Measurements from ENCODE around the gene SLC33A1. TPM values are rescaled to one million over a fixed set of nuclear protein-coding genes. Genes with fewer than 3 reads are reported as not detected.

Gene SLC33A1
- total RNA-seq, 2 experiments from 2014 or later: 20.9 to 26.4 TPM

DNA sequence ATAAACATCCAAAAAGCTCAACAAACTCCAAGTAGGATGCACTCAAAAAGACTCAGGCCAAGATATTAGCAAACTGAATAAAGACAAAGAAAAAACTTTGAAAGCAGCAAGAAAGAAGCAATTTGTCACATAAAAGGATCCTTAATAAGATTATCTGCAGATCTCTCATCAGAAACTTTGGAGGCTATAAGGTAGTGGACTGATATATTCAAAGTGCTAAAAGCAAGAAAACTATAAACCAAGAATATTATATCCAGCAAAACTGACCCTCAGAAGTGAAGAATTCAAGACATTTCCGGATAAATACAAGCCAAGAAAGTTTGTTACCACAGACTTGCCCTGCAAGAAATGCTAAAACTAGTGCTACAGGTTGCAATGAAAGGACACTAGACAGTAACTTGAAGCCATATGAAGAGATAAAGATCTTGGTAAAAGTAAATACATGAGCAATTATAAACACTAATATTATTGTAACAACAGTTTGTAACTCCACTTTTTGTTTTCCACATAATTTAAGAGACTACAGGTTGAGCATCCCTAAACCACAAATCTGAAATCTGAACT, 71.8 kb downstream of the SLC33A1 start:
- ChIA-PET CTCF (ENCODE audit: unreplicated experiment) (no interaction called here), POLR2A (no interaction called here)
- no peak overlapping the region for H2AFZ ChIP-seq (ENCODE audit: low read length)
- H3K4me3 ChIP-seq (ENCODE audit: low read depth, low read length, poor library complexity, severe bottlenecking): no peak overlapping the region
- DNase-seq (ENCODE audit: low spot score): no peak
- no TSS peak for BruUV-seq (replicated peaks)
- no peaks in the 10 kb centered on the region for H3K4me1 ChIP-seq (ENCODE audit: insufficient read depth, low read length, poor library complexity, severe bottlenecking)
- no peaks in the 10 kb centered on the region for H4K20me1 ChIP-seq (ENCODE audit: insufficient read depth, low read length)
- no peak overlapping the region for H3K4me2 ChIP-seq (ENCODE audit: low read length)
- TF ChIP-seq, protein P1, sequence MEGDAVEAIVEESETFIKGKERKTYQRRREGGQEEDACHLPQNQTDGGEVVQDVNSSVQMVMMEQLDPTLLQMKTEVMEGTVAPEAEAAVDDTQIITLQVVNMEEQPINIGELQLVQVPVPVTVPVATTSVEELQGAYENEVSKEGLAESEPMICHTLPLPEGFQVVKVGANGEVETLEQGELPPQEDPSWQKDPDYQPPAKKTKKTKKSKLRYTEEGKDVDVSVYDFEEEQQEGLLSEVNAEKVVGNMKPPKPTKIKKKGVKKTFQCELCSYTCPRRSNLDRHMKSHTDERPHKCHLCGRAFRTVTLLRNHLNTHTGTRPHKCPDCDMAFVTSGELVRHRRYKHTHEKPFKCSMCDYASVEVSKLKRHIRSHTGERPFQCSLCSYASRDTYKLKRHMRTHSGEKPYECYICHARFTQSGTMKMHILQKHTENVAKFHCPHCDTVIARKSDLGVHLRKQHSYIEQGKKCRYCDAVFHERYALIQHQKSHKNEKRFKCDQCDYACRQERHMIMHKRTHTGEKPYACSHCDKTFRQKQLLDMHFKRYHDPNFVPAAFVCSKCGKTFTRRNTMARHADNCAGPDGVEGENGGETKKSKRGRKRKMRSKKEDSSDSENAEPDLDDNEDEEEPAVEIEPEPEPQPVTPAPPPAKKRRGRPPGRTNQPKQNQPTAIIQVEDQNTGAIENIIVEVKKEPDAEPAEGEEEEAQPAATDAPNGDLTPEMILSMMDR (conservative IDR thresholded peaks at IDR 0.05; ENCODE audit: low read length): no peak
- no peak for TF ChIP-seq EZH2phosphoT487 (IDR thresholded peaks at IDR 0.05; ENCODE audit: borderline replicate concordance, low read depth, low read length)
- no peaks in the 10 kb centered on the region for H3K36me3 ChIP-seq (ENCODE audit: insufficient read depth, low read length)
- H3K9me2 ChIP-seq (ENCODE audit: insufficient read depth, low read length): no peaks in the 10 kb centered on the region
- H3K27ac ChIP-seq (ENCODE audit: low read depth, low read length, poor library complexity, severe bottlenecking): no peak overlapping the region
- no peaks in the 10 kb centered on the region for H3K9me3 ChIP-seq (ENCODE audit: low read length)
- no peaks in the 10 kb centered on the region for H3K79me2 ChIP-seq (ENCODE audit: insufficient read depth, low read depth, low read length)
- intact Hi-C loops (cut with micrococcal nuclease; ENCODE audit: unreplicated experiment): no loop called here

- Histone ChIP-seq H3K36me3 (ENCODE audit: insufficient read depth, low read length) (no peaks in the 10 kb centered on the region), H3K79me2 (ENCODE audit: insufficient read depth, low read depth, low read length) (no peaks in the 10 kb centered on the region), H3K4me1 (ENCODE audit: insufficient read depth, low read length, poor library complexity, severe bottlenecking) (no peaks in the 10 kb centered on the region), H2AFZ (ENCODE audit: low read length) (no peak overlapping the region), H3K4me3 (ENCODE audit: low read depth, low read length, poor library complexity, severe bottlenecking) (no peak overlapping the region), H3K4me2 (ENCODE audit: low read length) (no peak overlapping the region), H3K27ac (ENCODE audit: low read depth, low read length, poor library complexity, severe bottlenecking) (no peak overlapping the region), H3K9me3 (ENCODE audit: low read length) (no peaks in the 10 kb centered on the region), H3K9me2 (ENCODE audit: insufficient read depth, low read length) (no peaks in the 10 kb centered on the region), H4K20me1 (ENCODE audit: insufficient read depth, low read length) (no peaks in the 10 kb centered on the region)
- no peak for DNase-seq (ENCODE audit: low spot score)
- BruUV-seq (replicated peaks): no TSS peak
- TF ChIP-seq, protein P1 (conservative IDR thresholded peaks at IDR 0.05; ENCODE audit: low read length): no peak
- TF ChIP-seq EZH2phosphoT487 (IDR thresholded peaks at IDR 0.05; ENCODE audit: borderline replicate concordance, low read depth, low read length): no peak
- intact Hi-C loops (cut with micrococcal nuclease; ENCODE audit: unreplicated experiment): no loop called here
- CTCF ChIA-PET (ENCODE audit: unreplicated experiment): no interaction called here
- POLR2A ChIA-PET: interaction anchor here (0.8 kb wide), 1 partner anchor 196 kb away, joined by 3 read pairs; no protein-coding TSS in a partner anchor
Observed at GRCh38 chr3:155780291-155780690, 73.9 kb downstream of the SLC33A1 start.

DNA sequence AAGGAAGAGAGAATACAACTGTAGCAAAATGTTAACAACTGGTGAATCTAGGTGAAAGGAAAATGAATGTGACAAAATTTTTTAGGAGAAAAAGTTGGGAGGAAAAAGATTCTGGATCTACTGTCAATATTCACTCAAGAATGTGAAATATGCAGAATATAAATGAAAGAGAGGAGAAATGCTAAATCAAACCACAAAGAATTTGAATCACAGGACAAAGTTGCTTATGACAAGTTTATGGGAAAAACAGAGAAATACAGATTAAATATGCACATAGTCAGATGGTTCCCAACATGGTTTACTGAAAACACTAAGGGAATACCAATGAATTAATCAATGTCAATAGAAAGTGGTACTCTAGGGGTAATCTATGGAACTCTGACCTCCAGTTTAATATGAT, 75.8 kb downstream of the SLC33A1 start:
- BruUV-seq (replicated peaks): no TSS peak
- TF ChIP-seq, protein P1 (conservative IDR thresholded peaks at IDR 0.05; ENCODE audit: low read length): no peak
- no peak for TF ChIP-seq EZH2phosphoT487 (IDR thresholded peaks at IDR 0.05; ENCODE audit: borderline replicate concordance, low read depth, low read length)
- Histone ChIP-seq H3K36me3 (ENCODE audit: insufficient read depth, low read length) (no peaks in the 10 kb centered on the region), H3K27ac (ENCODE audit: low read depth, low read length, poor library complexity, severe bottlenecking) (no peak overlapping the region), H3K4me1 (ENCODE audit: insufficient read depth, low read length, poor library complexity, severe bottlenecking) (no peaks in the 10 kb centered on the region), H3K9me3 (ENCODE audit: low read length) (no peaks in the 10 kb centered on the region), H3K9me2 (ENCODE audit: insufficient read depth, low read length) (no peaks in the 10 kb centered on the region), H4K20me1 (ENCODE audit: insufficient read depth, low read length) (no peaks in the 10 kb centered on the region), H2AFZ (ENCODE audit: low read length) (no peak overlapping the region), H3K4me2 (ENCODE audit: low read length) (no peak overlapping the region), H3K79me2 (ENCODE audit: insufficient read depth, low read depth, low read length) (no peaks in the 10 kb centered on the region), H3K4me3 (ENCODE audit: low read depth, low read length, poor library complexity, severe bottlenecking) (no peak overlapping the region)
- no peak for DNase-seq (ENCODE audit: low spot score)
- ChIA-PET POLR2A (no interaction called here), CTCF (ENCODE audit: unreplicated experiment) (no interaction called here)
- intact Hi-C loops (cut with micrococcal nuclease; ENCODE audit: unreplicated experiment): no loop called here
